DMS153 (cell line): ENCODE data around the gene SQSTM1.
"Not testable (repeated sequence)": the region's sequence is repeated elsewhere in the genome, so short reads cannot be mapped to it uniquely, and the experiment has no call there.

Source experiments
- DNase-seq: peaks from one replicate; lab custom pipeline; 2025; lab: John Stamatoyannopoulos, UW

Gene SQSTM1

DNA sequence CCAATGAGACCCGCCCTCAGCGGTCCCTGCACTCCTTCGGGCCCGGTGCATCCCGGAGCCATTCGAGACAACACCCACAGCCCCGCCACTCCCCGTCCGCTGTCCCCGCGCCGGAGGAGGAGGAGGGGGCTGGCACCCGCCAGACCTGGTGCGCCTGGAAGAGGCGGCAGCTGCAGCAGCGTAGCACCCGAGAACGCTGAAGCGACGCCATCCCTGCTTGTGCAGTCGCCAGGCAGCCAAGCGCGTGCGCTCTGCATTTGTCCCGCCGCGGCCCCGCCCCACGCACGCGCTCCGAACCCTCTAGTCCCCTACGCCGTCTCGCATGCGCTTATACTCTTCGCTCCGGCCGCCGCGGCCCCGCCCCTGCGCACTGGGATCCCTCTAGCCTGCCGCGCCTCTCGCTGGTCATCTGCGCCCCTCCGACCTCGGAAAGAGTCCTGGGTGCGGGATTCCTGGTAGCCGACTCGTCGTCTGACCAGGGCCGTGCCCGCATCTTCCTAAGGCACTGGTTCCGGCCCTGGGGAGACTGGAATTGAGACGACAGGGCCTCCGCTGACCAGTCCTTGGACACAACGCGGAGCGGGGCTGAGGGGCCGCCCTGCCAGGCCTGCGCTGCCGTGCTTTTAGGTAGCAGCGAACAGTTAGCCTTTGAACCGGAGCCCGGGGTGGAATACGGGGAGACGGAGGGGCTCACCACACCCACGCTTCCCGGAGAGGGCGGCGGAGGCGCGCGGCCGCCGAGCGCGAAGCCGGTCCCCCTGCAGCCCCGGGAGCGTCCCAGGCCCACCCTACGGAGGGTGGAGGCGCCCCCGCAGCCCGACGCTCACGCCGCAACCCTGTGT is 38.1 kb downstream of the SQSTM1 start, which contains the start of gene MRNIP:
Gene MRNIP, minus strand, starts transcription at position 232 of the 842 bp plus-strand sequence. Its CDS starts 21 bp downstream, at position 211.
- peak; percentile 81 for DNase-seq

GRCh38 chr5:179860301-179860700 is 39.6 kb downstream of the SQSTM1 start:
- no peak for DNase-seq

GRCh38 chr5:179862296-179862695 is 41.6 kb downstream of the SQSTM1 start:
- DNase-seq, result no peak

- no peak for DNase-seq
Measured at GRCh38 chr5:179862891-179863290, 42.2 kb downstream of the SQSTM1 start.

GRCh38 chr5:179863449-179864085 is 42.9 kb downstream of the SQSTM1 start:
- DNase-seq, result no peak

GRCh38 chr5:179864686-179865085 is 44.0 kb downstream of the SQSTM1 start:
- DNase-seq, result no peak

DNA sequence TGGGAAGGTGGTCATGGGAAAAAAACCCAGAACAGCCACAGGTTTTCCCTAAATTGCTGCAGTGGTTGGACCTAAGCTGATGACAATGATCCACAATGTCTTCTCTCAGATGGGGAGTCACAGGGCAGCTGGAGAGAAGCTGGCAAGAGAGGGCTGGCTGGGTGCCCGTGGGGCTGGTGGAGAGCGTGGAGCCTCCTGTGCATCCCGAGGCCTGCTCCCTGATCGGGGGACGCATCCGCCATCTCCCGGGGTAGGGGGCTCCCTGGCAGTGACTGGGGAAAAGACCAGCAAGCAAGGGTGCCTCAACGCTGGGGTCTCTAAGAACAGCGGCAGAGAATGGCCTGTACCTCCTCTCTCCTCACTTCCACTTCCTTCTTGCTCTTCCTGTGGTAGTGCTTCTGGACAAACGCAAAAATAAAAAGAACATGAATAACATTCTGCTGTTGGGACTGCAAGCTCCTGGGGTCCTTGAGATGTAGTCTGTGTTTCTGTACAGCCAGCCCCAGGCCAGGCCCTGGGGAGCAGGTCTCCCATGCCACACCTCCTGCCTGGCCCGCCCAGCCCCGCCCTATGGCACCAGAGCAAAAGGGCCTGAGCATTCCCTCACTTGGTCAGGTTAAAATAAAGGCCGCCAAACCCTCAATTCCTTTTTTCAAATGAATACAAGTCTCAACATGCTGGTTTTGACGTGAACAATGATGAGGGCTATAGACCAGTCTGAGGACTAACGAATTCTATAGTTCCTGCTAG is 45.0 kb downstream of the SQSTM1 start:
- no peak for DNase-seq

- no peak for DNase-seq
Measured at GRCh38 chr5:179866241-179867078, 45.8 kb downstream of the SQSTM1 start.

DNA sequence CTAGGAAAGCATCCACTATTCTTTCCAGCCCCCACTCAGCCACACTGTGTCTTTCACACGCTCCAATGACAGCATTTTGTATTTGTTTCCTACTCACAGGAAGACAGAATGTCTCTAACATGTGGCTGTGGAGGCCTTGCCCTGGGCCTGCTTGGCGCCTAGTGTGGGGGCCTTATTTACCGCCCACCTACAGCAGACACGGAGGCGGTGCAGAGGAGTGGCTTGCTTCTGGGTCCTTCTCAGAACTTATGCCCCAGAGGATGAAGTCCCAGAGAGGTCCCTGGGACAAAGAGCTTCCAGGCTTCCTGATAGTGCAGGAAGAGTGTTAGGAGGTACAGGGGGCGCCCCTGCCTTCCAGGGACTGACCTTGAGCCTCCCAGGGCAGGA is 46.4 kb downstream of the SQSTM1 start:
- DNase-seq, result no peak

DNA sequence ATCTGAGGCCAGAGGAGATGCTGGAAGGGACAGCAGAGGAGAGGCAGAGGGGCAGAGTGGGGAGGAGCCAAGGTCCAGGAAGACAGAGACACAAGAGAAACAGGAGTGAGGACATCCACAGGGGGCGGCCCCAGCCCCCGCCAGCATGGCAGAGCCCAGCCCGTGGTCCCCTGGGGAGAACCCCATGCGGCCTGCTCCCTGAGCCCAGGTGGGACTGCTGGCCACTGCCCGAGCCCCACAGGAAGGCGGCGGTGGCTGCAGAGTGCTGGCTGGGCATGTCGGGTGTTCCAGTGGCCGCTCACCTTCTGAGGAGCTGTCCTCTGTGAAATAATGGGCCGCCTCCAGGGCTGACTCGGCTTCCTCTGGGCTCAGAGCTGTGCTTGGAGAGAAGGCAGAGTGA is 46.8 kb downstream of the SQSTM1 start:
- DNase-seq, result no peak

DNA sequence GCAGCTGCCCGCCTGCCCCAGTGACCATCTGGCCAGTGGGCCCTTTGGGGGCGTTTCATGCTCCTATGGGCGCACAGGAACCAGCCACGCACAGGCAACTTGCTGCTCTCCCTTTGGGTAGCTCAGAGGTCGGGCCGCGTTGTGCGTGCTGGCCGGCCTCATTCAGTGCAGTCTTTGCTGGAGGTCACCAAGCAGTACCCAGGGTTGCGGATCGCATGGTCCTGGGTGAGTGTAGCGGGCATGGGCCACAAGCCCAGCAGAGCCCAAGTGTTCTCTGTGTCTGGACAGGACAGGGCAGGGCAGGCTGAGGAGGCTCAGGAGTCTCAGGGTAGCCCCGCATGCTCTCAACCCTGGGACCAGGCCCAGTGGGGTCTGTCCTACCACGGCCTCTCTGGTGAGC is 47.8 kb downstream of the SQSTM1 start:
- no peak for DNase-seq

GRCh38 chr5:179869101-179869500 is 48.4 kb downstream of the SQSTM1 start:
- DNase-seq, result no peak

GRCh38 chr5:179869641-179870402 is 49.1 kb downstream of the SQSTM1 start:
- DNase-seq, result no peak

DNA sequence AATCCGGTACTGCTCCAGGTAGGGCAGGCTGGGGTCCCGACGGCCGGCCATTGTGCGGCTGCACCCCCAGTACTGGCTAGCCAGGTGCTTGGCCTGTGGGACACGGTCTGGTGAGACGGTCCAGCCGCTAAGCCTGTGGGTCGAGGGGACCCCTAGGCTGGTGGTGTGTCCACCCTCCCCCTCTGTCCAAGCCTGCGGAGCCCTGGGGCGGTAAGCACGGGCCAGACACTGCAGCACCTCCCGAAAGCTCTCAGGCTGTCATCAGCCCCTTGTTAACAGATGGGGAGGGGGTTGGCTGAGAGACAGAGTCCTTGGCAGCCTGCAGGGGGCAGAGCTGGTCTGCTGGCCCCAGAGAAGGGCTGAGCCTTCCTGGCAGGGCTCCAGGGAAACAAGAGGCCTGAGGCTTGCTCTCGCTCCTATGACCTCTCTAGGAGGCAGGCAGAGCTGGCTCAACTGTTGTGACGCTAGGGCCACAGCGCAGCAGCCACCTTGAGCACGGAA is 49.7 kb downstream of the SQSTM1 start:
- DNase-seq, result peak; percentile 38

GRCh38 chr5:179870952-179871351 is 50.2 kb downstream of the SQSTM1 start:
- no peak for DNase-seq

GRCh38 chr5:179871533-179871932 is 50.8 kb downstream of the SQSTM1 start:
- not testable (repeated sequence) for DNase-seq

DNA sequence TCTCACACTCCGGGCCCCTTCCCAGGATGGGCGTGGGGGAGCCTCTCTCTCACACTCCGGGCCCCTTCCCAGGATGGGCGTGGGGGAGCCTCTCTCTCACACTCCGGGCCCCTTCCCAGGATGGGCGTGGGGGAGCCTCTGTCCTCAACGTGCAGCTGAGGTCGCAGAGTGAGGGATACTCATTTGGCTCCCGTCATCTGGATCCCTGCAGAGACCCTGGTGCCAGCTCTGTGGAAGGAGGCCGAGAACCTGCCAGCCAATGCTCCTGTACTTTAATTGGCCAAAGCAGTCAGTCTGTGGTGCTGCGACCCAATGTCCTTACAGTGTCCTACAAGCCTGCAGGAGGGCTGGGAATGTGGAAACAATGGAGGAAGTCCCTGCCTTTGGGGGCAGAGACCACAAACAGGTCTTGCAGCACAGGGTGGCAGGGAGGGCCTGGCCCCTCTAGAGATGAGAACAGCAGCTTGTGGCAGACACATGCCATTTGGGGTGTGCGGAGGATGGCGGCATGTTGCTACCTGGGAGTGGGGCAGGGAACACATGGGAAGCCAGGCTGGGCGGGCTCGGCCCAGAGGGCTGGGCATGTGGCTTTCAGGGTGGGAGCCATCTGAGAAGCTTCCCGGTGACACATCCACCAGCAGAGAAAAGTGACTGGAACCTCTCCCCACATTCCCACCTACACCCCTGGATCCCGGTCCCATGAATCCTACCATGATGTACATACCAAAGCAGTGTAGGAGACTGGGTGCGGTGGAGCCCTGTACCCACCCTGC is 51.5 kb downstream of the SQSTM1 start:
- no peak for DNase-seq

DNA sequence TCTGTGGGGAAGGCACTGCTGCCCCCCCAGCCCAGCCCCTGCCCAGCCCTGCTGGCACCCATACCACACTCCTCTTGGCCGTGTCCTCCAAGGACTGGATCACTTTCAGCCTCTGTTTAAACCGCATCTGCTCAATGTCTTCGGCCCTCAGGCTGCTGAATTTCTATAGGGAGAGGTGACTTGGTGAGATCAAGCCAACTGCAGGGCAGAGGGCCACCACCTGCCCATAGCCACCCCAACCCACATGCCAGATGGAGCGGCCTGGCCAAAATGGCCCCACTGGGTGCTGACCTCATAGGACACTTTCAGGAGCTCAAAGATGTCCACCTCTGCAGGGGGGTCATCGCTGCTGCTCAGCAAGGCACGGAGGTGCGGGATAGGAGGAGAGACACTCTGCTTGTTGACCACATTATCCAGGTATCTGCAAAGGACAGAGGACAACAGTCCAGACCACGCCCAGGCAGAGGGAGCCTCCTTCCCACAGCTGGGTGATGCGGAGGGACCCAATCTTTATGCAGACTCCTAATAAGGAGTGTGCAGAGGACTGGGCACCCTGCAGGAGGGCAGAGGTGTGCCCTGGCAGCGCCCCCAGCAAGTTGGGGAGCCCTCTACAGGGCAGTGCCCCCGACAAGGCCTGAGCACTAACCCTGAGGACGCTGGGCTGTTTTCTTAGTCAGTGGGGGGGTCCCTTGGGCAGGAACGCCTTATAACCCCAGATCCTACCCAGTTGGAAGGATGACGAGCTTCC is 52.3 kb downstream of the SQSTM1 start:
- DNase-seq, result no peak

DNA sequence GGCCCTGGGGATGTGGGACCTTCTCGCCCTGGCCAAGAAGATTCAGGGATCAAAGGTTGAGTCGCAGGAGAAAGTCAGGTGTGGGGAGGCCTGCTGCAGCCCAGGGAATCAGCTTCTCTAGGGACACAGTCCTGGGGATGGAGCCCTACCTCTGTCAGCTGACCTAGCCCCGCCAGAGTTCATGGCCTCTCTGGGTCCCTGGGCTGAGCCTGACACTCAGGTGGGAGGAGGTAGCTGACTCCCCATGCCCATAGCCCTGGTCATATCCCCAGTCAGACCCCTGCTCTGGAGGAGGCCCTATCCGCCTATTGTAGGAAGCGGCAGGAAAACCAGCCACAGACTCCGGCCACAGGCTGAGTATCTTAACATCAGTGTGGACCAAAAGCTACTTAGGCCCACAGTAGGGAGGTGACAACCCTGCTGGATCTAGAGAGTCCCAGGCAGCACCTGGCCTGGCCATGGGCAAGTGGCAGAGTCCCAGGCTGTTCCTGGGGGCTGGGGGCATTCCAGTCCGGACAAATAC is 52.9 kb downstream of the SQSTM1 start:
- no peak for DNase-seq
